ENCODE measurements around the gene SAAL1.
"Not testable (repeated sequence)": the region's sequence is repeated elsewhere in the genome, so short reads cannot be mapped to it uniquely, and the experiment has no call there.

Gene SAAL1

GRCh38 chr11:18105802-18106574, at the start of gene SAAL1:
TSS of gene SAAL1 (minus strand) at chr11:18106082. CDS start at chr11:18106041, 41 bp downstream.
- no peak for DNase-seq

DNA sequence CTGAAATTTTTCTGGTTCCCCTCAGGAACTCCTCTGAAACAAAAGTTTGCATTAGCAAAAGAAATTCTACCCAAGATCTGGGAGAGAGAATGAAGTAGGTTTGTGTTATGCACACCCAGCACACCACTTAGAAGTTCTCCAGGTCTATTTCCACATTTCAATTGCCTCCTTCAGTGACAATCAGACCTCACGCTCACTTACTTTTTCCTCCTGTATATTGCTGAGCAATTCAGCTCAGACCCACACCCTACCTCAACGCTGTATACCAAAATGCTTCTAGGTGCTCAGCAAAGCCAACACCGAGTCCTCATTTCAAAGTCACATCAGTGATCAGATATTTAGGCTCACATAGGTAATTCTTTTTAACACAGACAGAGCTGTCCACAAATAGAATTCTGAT, 45.7 kb upstream of the SAAL1 start:
- DNase-seq, result no peak

DNA sequence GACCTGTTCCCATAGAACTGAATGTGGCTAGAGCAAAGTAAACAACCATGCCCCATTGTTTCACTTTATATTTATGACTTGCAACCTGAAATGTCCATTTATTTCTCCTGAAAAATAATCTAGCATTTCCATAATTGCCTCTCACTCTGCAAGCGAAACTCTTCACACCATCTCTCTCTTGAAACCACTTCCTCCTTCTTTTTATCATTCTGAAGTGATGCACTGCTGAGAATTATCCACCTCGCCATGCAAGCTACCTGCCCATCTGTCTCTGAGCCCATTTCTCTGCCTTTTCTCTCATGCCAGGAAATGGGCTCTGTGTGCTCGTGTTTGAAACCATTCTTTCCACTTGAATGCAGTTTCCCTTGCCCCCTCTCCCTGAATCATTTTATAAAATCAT, 40.0 kb upstream of the SAAL1 start:
- no peak for DNase-seq

DNA sequence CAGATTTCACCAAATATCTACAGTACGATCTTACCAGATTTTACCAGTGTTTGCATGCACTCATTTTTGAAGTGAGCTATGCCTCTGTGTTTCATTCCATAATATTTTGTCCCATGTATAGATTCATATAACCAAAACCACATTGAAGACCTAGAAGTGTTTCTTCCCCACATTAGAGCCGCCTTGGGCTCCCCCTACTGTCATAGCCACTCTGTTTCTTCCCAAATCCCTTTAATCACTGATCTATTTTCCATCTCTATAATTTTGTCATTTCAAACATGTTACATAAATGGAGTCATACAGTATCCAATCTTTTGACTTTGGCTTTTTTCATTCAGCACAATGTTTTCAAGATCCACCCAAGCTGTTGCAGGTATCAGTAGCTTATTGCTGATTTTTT, 39.1 kb upstream of the SAAL1 start:
- DNase-seq, result no peak

- DNase-seq, result no peak
Measured at GRCh38 chr11:18144243-18144642, 38.4 kb upstream of the SAAL1 start.

DNA sequence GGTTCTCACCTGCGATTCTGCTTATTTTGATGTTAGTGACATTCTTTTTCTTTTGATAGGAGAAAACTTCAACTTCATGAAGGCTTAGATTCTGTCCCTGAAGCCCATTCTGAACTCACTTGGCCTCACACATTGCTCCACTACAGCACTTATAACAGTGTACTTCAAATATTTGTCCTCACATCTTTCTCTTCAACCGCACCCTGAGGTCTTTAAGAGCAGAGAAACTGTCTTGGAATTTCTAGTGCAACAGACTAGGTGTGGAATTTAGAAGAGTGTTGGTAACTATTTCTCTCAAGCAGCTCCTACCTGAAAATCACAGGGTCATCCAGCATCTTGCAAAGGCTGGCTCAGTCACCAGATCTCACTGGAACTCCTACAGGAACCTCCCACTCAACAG, 34.3 kb upstream of the SAAL1 start:
- no peak for DNase-seq

GRCh38 chr11:18137186-18137800, 31.4 kb upstream of the SAAL1 start:
- DNase-seq, result no peak

- DNase-seq, result no peak
Measured at GRCh38 chr11:18135308-18135707, 29.4 kb upstream of the SAAL1 start.

- DNase-seq, result no peak
Measured at GRCh38 chr11:18132341-18132740, 26.5 kb upstream of the SAAL1 start, which contains the start of gene MRGPRX3. TSS of gene MRGPRX3 (plus strand) at chr11:18132571. CDS start at chr11:18137203, 4,632 bp downstream.

DNA sequence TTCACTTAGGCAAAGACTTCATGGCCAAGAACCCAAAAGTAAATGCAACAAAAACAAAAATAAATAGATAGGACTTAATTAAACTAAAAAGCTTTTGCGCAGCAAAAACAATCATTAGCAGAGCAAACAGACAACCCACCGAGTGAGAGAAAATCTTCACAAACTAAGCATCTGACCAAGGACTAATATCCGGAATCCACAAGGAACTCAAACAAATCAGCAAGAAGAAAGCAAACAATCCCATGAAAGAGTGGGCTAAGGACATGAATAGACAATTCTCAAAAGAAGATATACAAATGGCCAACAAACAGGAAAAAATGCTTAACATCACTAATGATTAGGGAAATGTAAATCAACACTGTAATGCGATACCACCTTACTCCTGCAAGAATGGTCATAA, 25.2 kb upstream of the SAAL1 start:
- DNase-seq, result not testable (repeated sequence)

DNA sequence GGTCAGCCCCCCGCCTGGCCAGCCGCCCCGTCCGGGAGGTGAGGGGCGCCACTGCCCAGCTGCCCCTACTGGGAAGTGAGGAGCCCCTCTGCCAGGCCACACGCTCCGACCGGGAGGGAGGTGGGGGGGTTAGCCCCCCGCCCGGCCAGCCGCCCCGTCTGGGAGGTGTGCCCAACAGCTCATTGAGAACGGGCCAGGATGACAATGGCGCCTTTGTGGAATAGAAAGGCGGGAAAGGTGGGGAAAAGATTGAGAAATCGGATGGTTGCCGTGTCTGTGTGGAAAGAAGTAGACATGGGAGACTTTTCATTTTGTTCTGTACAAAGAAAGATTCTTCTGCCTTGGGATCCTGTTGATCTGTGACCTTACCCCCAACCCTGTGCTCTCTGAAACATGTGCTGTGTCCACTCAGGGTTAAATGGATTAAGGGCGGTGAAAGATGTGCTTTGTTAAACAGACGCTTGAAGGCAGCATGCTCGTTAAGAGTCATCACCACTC, 15.5 kb upstream of the SAAL1 start:
- DNase-seq, result not testable (repeated sequence)

GRCh38 chr11:18115360-18116127, 9.7 kb upstream of the SAAL1 start:
- DNase-seq, result no peak

- no peak for DNase-seq
Measured at GRCh38 chr11:18111005-18111404, 5.1 kb upstream of the SAAL1 start.

- DNase-seq, result no peak
Measured at GRCh38 chr11:18108254-18108653, 2.4 kb upstream of the SAAL1 start.

DNA sequence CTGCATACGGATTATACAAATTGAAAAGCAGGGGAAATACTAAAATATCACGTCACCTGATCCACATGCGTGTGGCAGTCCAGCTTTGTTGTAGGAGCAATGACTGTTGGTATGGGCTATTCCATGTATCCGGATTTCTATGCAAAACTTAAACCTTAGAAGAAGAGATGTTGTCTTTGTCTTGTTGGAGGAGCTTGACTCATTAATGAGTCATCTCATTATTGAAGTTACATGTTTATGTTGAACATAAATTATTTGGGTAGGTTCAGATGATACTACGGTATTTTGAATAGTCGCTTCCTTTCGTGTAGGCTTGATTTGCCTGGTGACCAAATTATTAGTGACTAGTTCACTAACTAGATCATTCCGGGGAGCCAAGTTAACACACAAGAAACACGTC, 806 bp upstream of the SAAL1 start:
- DNase-seq, result no peak

DNA sequence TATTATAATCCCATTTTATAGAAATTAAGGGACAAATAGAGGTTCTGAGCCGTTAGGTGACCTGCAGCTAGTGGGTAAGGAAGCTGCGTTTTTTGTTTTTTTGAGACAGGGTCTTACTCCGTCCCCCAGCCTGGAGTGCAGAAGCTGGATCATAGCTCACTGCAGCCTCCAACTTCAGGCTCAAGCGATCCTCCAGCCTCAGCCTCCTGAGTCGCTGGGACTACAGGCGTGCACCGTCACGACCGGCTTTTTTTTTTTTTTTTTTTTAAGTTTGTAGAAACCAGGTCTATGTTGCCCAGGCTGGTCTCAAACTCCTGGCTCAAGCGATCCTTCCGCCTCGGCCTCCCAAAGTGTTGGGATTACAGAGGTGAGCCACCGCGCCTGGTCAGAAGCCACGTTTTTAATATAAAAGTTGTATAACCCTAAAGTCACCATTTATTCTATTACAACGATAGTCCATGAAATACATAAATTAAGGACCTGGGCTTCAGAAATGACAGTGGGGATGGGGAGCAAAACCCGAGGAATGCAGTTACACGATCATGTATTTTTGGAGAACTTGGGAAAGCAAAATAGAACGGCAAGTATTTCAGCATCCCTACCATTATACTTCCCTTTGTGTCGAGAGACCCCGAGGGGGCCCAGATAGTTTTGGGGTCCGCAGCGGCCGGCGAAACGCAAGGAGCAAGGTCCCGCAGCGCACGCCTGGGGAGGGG, 638 bp downstream of the SAAL1 start:
- no peak for DNase-seq

DNA sequence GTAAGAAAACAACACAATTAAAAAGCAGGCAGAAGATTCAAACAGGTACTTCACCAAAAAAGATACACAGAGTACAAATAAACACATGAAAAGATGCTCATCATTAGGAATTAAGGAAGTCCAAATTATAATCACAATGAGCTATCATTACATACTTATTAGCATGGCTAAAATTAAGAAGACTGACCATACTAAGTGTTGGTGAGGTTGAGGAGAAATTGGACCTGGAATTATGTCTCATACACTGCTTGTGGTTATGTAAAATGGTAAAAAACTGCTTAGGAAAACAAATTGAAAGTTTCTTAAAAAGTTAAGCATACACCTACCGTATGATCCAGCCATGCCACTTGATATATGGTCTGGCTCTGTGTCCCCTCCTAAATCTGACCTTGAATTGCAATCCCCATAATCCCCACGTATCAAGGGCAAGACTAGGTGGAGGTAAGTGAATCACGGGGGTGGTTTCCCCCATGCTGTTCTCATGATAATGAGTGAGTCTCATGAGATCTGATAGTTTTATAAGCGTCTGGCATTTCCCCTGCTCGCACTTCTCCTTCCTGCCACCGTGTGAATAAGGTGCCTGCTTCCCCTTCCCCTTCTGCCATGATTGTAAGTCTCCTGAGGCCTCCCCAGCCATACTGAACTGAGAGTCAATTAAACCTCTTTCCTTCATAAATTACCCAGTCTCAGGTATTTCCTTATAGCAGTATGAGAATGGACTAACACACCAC, 4.8 kb downstream of the SAAL1 start:
- DNase-seq, result no peak

DNA sequence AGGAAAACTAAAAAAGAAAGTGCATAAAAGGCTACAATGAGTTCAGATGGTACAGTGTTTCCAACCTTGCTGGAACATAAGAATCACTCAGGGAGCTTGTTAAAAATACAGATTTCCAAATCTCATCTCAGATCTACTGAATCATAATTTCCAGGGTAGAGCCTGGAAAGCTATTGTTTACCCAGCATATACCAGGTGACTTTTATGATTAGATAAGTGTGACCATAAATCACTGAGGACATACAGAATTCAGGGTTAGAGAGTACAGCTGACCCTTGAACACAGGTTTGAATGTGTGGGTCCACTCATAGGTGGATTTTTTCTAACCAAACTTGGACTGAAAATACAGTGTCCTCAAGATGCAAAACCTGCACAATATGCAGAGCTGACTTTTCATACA, 11.9 kb downstream of the SAAL1 start:
- no peak for DNase-seq

- DNase-seq, result no peak
Measured at GRCh38 chr11:18091731-18092130, 14.2 kb downstream of the SAAL1 start.

DNA sequence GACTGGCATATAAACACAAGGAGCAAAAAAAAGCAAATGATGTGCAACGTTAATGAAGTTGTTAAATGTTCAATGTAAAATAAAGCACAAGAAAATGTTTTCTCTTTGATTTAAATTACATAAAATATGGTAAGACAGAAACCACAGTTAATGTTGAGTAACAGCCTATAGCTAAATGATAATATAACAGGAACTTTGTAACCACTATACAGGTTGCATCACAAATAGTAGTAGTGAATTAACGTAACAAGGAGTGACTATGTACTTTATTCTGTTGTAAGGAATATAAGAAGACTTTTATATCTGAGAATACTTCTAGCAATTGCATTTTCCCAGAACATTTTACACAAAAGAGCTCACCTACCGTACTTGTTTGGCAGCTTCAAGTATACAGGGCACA, 16.9 kb downstream of the SAAL1 start:
- no peak for DNase-seq

DNA sequence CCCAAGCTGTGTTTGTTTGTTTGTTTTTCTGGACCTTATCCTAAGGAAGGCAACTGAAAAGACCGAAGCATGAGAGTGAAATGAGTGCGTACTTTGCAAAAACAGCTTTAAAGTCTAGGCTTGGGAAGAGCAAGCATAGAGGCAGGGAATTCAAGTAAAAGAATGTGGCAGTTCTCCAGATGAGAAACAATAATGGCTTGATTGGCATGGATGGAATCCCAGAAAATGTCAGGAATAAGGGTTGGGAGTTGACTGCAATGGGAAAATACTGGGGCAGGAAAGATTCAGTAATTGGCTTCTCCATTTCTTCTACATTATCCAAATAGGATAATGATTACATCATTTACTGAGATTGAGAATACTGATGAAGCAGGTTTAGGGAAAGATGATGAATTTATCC, 17.5 kb downstream of the SAAL1 start:
- DNase-seq, result no peak

DNA sequence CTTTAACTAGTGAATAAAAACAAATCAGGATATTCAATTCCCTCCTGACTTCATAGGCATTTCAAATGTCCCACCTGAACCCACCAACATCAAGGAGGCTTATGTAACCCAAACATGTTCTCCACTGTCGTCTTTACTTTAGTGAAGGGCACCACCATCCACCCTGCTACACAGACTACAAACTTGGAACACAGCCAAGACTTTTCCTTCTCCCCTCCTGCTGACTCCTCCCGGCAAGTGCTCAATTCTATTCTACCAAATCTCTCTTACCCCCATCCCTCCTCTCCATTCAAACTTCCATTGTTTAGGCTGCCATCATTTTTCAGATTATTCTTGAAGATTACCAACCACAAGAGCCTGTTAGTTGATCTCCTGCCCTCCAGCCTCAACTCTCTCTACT, 24.3 kb downstream of the SAAL1 start:
- DNase-seq, result no peak

Measured in SIG-M5 (cell line).